ENCODE measurements around the gene LMBRD2. TPM values are rescaled to one million over a fixed set of nuclear protein-coding genes. Genes with fewer than 3 reads are reported as not detected.
A peak's percentile ranks its signal among the peaks of the same experiment; 100 is the strongest.

The LMBRD2 gene
- polyA plus RNA-seq, 3 donors: 2.1 to 6.4 (median 2.3) TPM

DNA sequence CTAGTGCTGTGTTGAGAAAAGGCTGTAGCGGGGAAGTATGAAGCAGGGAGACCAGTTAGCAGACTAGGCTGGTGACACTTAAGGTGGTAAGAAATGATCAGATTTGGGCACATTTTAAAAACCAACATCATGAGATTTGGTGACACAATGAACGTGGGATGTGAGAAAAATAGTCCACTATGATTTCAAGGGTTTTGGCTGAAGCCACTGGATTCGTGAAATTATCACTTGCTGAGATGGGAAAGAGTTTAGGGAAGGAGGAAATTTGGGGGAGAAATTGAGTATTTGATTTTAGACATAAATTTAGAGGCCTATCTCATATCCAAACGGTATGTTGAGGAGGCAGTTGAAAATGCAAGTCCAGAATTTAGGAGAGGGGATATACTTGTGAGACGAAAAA lies 23.4 kb upstream of the LMBRD2 start:
- Mint-ChIP-seq H3K4me1 (no peaks in the 10 kb centered on the region), H3K9me3 (no peaks in the 10 kb centered on the region), H3K27me3 (ENCODE audit: low read depth in 3 of 3) (no peaks in the 10 kb centered on the region), H3K36me3 (peaks cover 76 to 90% of the 10 kb centered on the region in 2 donors), H3K27ac (no peak overlapping the region), H3K4me3 (no peak overlapping the region)
- H3K36me3 ChIP-seq (replicated peaks in 1 of 2; ENCODE audit: control insufficient read depth in 1 of 2, insufficient read depth in 2 of 2, low read length in 2 of 2): peaks cover 89 to 97% of the 10 kb centered on the region in 2 donors
- 100% methylated on average over 4 of the region's 5 CpGs for WGBS (ENCODE audit: insufficient coverage)
- no peaks in the 10 kb centered on the region for H3K27me3 ChIP-seq (ENCODE audit: control insufficient read depth in 2 of 2, insufficient read depth in 2 of 2, low read length in 2 of 2)
- H4K20me1 ChIP-seq (ENCODE audit: insufficient read depth, low read length): no peaks in the 10 kb centered on the region
- no peaks in the 10 kb centered on the region for H3K79me2 ChIP-seq (ENCODE audit: insufficient read depth, low read length)
- no peak overlapping the region for H3K4me3 ChIP-seq (replicated peaks in 1 of 3; ENCODE audit: low read depth in 2 of 3, low read length in 3 of 3)
- no peak overlapping the region for H3K9ac ChIP-seq (ENCODE audit: insufficient read depth, low read length, poor library complexity, severe bottlenecking)
- no peak for TF ChIP-seq CTCF (IDR thresholded peaks at IDR 0.05)
- intact Hi-C loops (cut with micrococcal nuclease): no loop called here
- H3K9me3 ChIP-seq (replicated peaks in 1 of 2; ENCODE audit: control insufficient read depth in 1 of 2, insufficient read depth in 1 of 2, low read length in 2 of 2): no peaks in the 10 kb centered on the region
- no peak overlapping the region for H2AFZ ChIP-seq (ENCODE audit: insufficient read depth, low read depth, low read length, poor library complexity, severe bottlenecking)
- no peak overlapping the region for H3K27ac ChIP-seq (ENCODE audit: low read depth in 1 of 2, low read length in 2 of 2)
- no peak overlapping the region for H3K4me2 ChIP-seq (replicated peaks; ENCODE audit: extremely low read depth, low read length, poor library complexity, severe bottlenecking)
- no peaks in the 10 kb centered on the region for H3K4me1 ChIP-seq (ENCODE audit: control insufficient read depth in 1 of 2, insufficient read depth in 2 of 2, low read length in 2 of 2)
- no peak for DNase-seq

GRCh38 chr5:36174119-36174518 lies 22.4 kb upstream of the LMBRD2 start:
- H3K9ac ChIP-seq (ENCODE audit: insufficient read depth, low read length, poor library complexity, severe bottlenecking): no peak overlapping the region
- no peak overlapping the region for H3K4me2 ChIP-seq (replicated peaks; ENCODE audit: extremely low read depth, low read length, poor library complexity, severe bottlenecking)
- peaks cover 89 to 97% of the 10 kb centered on the region in 2 donors for H3K36me3 ChIP-seq (replicated peaks in 1 of 2; ENCODE audit: control insufficient read depth in 1 of 2, insufficient read depth in 2 of 2, low read length in 2 of 2)
- no peak overlapping the region for H3K27ac ChIP-seq (ENCODE audit: low read depth in 1 of 2, low read length in 2 of 2)
- no peak for TF ChIP-seq CTCF (IDR thresholded peaks at IDR 0.05)
- Mint-ChIP-seq H3K9me3 (no peaks in the 10 kb centered on the region), H3K36me3 (peaks cover 76 to 88% of the 10 kb centered on the region in 2 donors), H3K27me3 (ENCODE audit: low read depth in 3 of 3) (no peaks in the 10 kb centered on the region), H3K4me3 (no peak overlapping the region), H3K27ac (peak overlapping the region in 1 of 7 donors; percentile 7), H3K4me1 (no peaks in the 10 kb centered on the region)
- no peak overlapping the region for H2AFZ ChIP-seq (ENCODE audit: insufficient read depth, low read depth, low read length, poor library complexity, severe bottlenecking)
- no peak overlapping the region for H3K4me3 ChIP-seq (replicated peaks in 1 of 3; ENCODE audit: low read depth in 2 of 3, low read length in 3 of 3)
- H3K4me1 ChIP-seq (ENCODE audit: control insufficient read depth in 1 of 2, insufficient read depth in 2 of 2, low read length in 2 of 2): no peaks in the 10 kb centered on the region
- no peaks in the 10 kb centered on the region for H4K20me1 ChIP-seq (ENCODE audit: insufficient read depth, low read length)
- no peaks in the 10 kb centered on the region for H3K27me3 ChIP-seq (ENCODE audit: control insufficient read depth in 2 of 2, insufficient read depth in 2 of 2, low read length in 2 of 2)
- no peaks in the 10 kb centered on the region for H3K79me2 ChIP-seq (ENCODE audit: insufficient read depth, low read length)
- DNase-seq: no peak
- intact Hi-C loops (cut with micrococcal nuclease): no loop called here
- no peaks in the 10 kb centered on the region for H3K9me3 ChIP-seq (replicated peaks in 1 of 2; ENCODE audit: control insufficient read depth in 1 of 2, insufficient read depth in 1 of 2, low read length in 2 of 2)
- WGBS (ENCODE audit: insufficient coverage): no CpG with 5 or more reads among the region's 3 CpGs
